Astrocyte (in vitro differentiated cells and primary cell): ENCODE measurements around the gene ARHGAP32. TPM values are rescaled to one million over a fixed set of nuclear protein-coding genes. Genes with fewer than 3 reads are reported as not detected.

ENCODE experiments used
- DNase-seq: peaks from one replicate; pipeline ENCODE4 v3.0.0-alpha.2; 2010; ENCODE audit warnings: low read depth
- FAIRE-seq: peaks from 2 replicates; lab custom pipeline; 2011; peaks lifted over from hg19 to GRCh38; lab: Jason Lieb, UNC
- H2AFZ ChIP-seq: 2 replicates; pipeline ENCODE4 v1.6.0; 2012; ENCODE audit warnings: low read depth, low read length, inconsistent platforms
- H3K27ac ChIP-seq: 2 replicates; pipeline ENCODE4 v1.5.1; 2011; ENCODE audit warnings: low read depth, low read length, inconsistent platforms
- H3K27me3 ChIP-seq: 2 replicates; pipeline ENCODE4 v1.6.0; 2011; ENCODE audit warnings: low read length, inconsistent platforms; ENCODE audit not compliant: insufficient read depth
- H3K36me3 ChIP-seq: 2 replicates; pipeline ENCODE4 v1.5.1; 2011; ENCODE audit warnings: low read length, inconsistent platforms; ENCODE audit not compliant: insufficient read depth
- H3K4me1 ChIP-seq: 2 replicates; pipeline ENCODE4 v1.5.1; 2011; ENCODE audit warnings: low read length, inconsistent platforms; ENCODE audit not compliant: insufficient read depth
- H3K4me2 ChIP-seq: 2 replicates; pipeline ENCODE4 v1.6.0; 2012; ENCODE audit warnings: low read length, inconsistent platforms
- H3K4me3 ChIP-seq: 2 replicates; pipeline ENCODE4 v1.5.1; 2011; ENCODE audit warnings: low read depth, mild to moderate bottlenecking, low read length, inconsistent platforms; ENCODE audit not compliant: insufficient read depth
- H3K79me2 ChIP-seq: 2 replicates; pipeline ENCODE4 v1.6.0; 2012; ENCODE audit warnings: mild to moderate bottlenecking, low read length, inconsistent platforms; ENCODE audit not compliant: insufficient read depth
- H3K9ac ChIP-seq: 2 replicates; pipeline ENCODE4 v1.6.0; 2012; ENCODE audit warnings: mild to moderate bottlenecking, low read length, inconsistent platforms
- H3K9me3 ChIP-seq: 2 replicates; pipeline ENCODE4 v1.5.1; 2012; ENCODE audit warnings: low read depth, mild to moderate bottlenecking, low read length, inconsistent platforms; ENCODE audit not compliant: insufficient read depth
- H4K20me1 ChIP-seq: 2 replicates; pipeline ENCODE4 v1.6.0; 2012; ENCODE audit warnings: low read length, inconsistent platforms; ENCODE audit not compliant: insufficient read depth
- H3K27ac Mint-ChIP-seq: one replicate; pipeline ENCODE4 v1.8.0; 2021; ENCODE audit warnings: mild to moderate bottlenecking, mixed read lengths; ENCODE audit not compliant: unreplicated experiment
- H3K27me3 Mint-ChIP-seq: one replicate; pipeline ENCODE4 v1.8.0; 2021; ENCODE audit warnings: low read depth, mixed read lengths; ENCODE audit not compliant: unreplicated experiment
- H3K36me3 Mint-ChIP-seq: one replicate; pipeline ENCODE4 v1.8.0; 2021; ENCODE audit warnings: low read depth, mixed read lengths; ENCODE audit not compliant: unreplicated experiment
- H3K4me1 Mint-ChIP-seq: one replicate; pipeline ENCODE4 v1.8.0; 2021; ENCODE audit warnings: low read depth, mixed read lengths; ENCODE audit not compliant: unreplicated experiment
- H3K4me3 Mint-ChIP-seq: one replicate; pipeline ENCODE4 v1.8.0; 2021; ENCODE audit warnings: mild to moderate bottlenecking, moderate library complexity, mixed read lengths; ENCODE audit not compliant: unreplicated experiment
- H3K9me3 Mint-ChIP-seq: one replicate; pipeline ENCODE4 v1.8.0; 2021; ENCODE audit warnings: mild to moderate bottlenecking, mixed read lengths; ENCODE audit not compliant: unreplicated experiment
- CTCF ChIP-seq: IDR thresholded peaks from 2 replicates; pipeline ENCODE4 v1.5.1; 2011; ENCODE audit warnings: low read depth, mild to moderate bottlenecking, inconsistent platforms, low read length, moderate library complexity; ENCODE audit not compliant: insufficient read depth
- EZH2 ChIP-seq: IDR thresholded peaks from 2 replicates; pipeline ENCODE4 v1.6.1; 2012; ENCODE audit warnings: mild to moderate bottlenecking, low read length, inconsistent platforms; ENCODE audit not compliant: insufficient read depth
- total RNA-seq: library from RNA; stranded (reverse); gene quantifications from 2 replicates; pipeline ENCODE4 v1.2.1, GENCODE V29; 2021

Gene ARHGAP32
- total RNA-seq, 1 donor from 2014 or later, result 21.6 TPM

- no peak overlapping the region for H3K9ac ChIP-seq
- no peak for DNase-seq
- peaks cover 2% of the 10 kb centered on the region for H3K36me3 Mint-ChIP-seq
- H3K9me3 Mint-ChIP-seq, result no peaks in the 10 kb centered on the region
- no peak overlapping the region for H3K27ac ChIP-seq
- no peaks in the 10 kb centered on the region for H3K4me1 ChIP-seq
- H3K27me3 ChIP-seq, result no peaks in the 10 kb centered on the region
- no peaks in the 10 kb centered on the region for H3K36me3 ChIP-seq
- H2AFZ ChIP-seq, result no peak overlapping the region
- H3K27ac Mint-ChIP-seq, result no peak overlapping the region
- H3K9me3 ChIP-seq, result no peaks in the 10 kb centered on the region
- FAIRE-seq, result no peak
- no peak overlapping the region for H3K4me2 ChIP-seq
- H3K4me3 ChIP-seq, result no peak overlapping the region
- no peak for TF ChIP-seq EZH2
- no peak for TF ChIP-seq CTCF
- no peaks in the 10 kb centered on the region for H4K20me1 ChIP-seq
- H3K79me2 ChIP-seq, result no peaks in the 10 kb centered on the region
- peaks cover 5% of the 10 kb centered on the region for H3K4me1 Mint-ChIP-seq
- peaks cover 4% of the 10 kb centered on the region for H3K27me3 Mint-ChIP-seq
- no peak overlapping the region for H3K4me3 Mint-ChIP-seq
These were observed 229.2 kb downstream of the ARHGAP32 start for GRCh38 chr11:128962896-128963295.

- no peaks in the 10 kb centered on the region for H3K9me3 Mint-ChIP-seq
- DNase-seq, result no peak
- TF ChIP-seq CTCF (no peak), EZH2 (no peak)
These were observed 230.5 kb downstream of the ARHGAP32 start for GRCh38 chr11:128961645-128962044.

GRCh38 chr11:128957202-128957482, 235.0 kb downstream of the ARHGAP32 start:
- Mint-ChIP-seq H3K4me3 (no peak overlapping the region), H3K4me1 (peaks cover 6% of the 10 kb centered on the region), H3K9me3 (no peaks in the 10 kb centered on the region), H3K36me3 (peaks cover 2% of the 10 kb centered on the region), H3K27ac (no peak overlapping the region), H3K27me3 (peaks cover 13% of the 10 kb centered on the region)
- Histone ChIP-seq H2AFZ (no peak overlapping the region), H3K9ac (no peak overlapping the region), H3K4me2 (no peak overlapping the region), H4K20me1 (no peaks in the 10 kb centered on the region), H3K27ac (no peak overlapping the region), H3K36me3 (no peaks in the 10 kb centered on the region), H3K4me3 (no peak overlapping the region), H3K9me3 (no peaks in the 10 kb centered on the region), H3K27me3 (no peaks in the 10 kb centered on the region), H3K79me2 (no peaks in the 10 kb centered on the region), H3K4me1 (no peaks in the 10 kb centered on the region)
- no peak for TF ChIP-seq EZH2
- TF ChIP-seq CTCF, result no peak
- FAIRE-seq (no peak), DNase-seq (no peak)

More at GRCh38 chr11:128961645-128962044, 230.5 kb downstream of the ARHGAP32 start:
- H3K27ac ChIP-seq, result no peak overlapping the region
- no peak for FAIRE-seq
- no peak overlapping the region for H2AFZ ChIP-seq
- no peaks in the 10 kb centered on the region for H3K27me3 ChIP-seq
- H3K79me2 ChIP-seq, result no peaks in the 10 kb centered on the region
- Mint-ChIP-seq H3K36me3 (peaks cover 3% of the 10 kb centered on the region), H3K4me1 (peaks cover 9% of the 10 kb centered on the region), H3K4me3 (no peak overlapping the region), H3K27me3 (peaks cover 8% of the 10 kb centered on the region), H3K27ac (no peak overlapping the region)
- H3K9me3 ChIP-seq, result no peaks in the 10 kb centered on the region
- H3K9ac ChIP-seq, result no peak overlapping the region
- H3K4me1 ChIP-seq, result no peaks in the 10 kb centered on the region
- no peaks in the 10 kb centered on the region for H4K20me1 ChIP-seq
- H3K4me2 ChIP-seq, result no peak overlapping the region
- H3K36me3 ChIP-seq, result no peaks in the 10 kb centered on the region
- no peak overlapping the region for H3K4me3 ChIP-seq
